Measurements from ENCODE around the gene ZNF335. TPM values are rescaled to one million over a fixed set of nuclear protein-coding genes. Genes with fewer than 3 reads are reported as not detected.
A peak's percentile ranks its signal among the peaks of the same experiment; 100 is the strongest.

Gene ZNF335
- total and polyA plus RNA-seq, 2 of the 13 experiments (the other 11 are each of a cell fraction or from before 2014, with no cell fraction given): 9.7 to 13.7 TPM

DNA sequence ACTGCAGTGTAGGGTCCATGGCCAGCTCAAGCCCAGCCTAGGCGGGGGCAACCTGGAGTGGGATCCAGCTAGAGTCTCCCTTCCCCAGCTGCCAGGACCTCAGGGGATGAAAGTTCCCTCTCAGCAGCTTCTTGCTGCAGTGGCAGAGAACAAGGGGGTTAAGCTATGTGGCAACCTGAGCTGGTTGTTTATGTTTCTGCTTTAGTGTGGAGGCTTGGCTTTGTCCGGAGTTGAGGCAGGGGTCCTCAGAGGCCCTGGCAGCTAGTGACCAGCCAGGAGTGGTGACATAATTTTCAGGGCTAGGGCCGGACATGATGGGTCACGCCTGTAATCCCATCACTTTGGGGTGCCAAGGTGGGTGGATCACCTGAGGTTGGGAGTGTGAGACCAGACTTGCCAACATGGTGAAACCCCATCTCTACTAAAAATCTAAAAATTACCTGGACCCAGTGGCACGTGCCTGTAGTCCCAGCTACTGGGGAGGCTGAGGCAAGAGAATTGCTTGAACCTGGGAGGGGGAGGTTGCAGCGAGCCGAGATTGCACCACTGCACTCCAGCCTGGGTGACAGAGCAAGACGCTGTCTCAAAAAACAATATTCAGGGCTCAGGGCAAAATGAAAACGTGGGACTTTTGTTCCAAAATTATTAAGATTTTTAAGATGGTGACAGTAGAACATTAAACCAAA, 46.0 kb downstream of the ZNF335 start (continued):
- no peak for TF ChIP-seq JARID2 (CRISPR knock-in tag; IDR thresholded peaks at IDR 0.05; ENCODE audit: insufficient replicate concordance)
- no peak for TF ChIP-seq MTF1 (CRISPR knock-in tag; IDR thresholded peaks at IDR 0.05)
- peak; percentile 42; the same call in 1 of the 2 replicates for TF ChIP-seq ZNF350 (CRISPR knock-in tag; IDR thresholded peaks at IDR 0.05; ENCODE audit: borderline replicate concordance, low read depth)
- no peak for TF ChIP-seq SMAD9 (CRISPR knock-in tag; IDR thresholded peaks at IDR 0.05)
- TF ChIP-seq NFAT5 (CRISPR knock-in tag; IDR thresholded peaks at IDR 0.05): 0 out of 2 replicates have a peak, but pooled peaks have one; percentile 27
- TF ChIP-seq CREM (IDR thresholded peaks at IDR 0.05): no peak
- no peak for TF ChIP-seq CREM (CRISPR knock-in tag; IDR thresholded peaks at IDR 0.05)
- no peak for TF ChIP-seq ZNF260 (CRISPR knock-in tag; IDR thresholded peaks at IDR 0.05; ENCODE audit: borderline replicate concordance, low read depth)
- no peak for TF ChIP-seq KMT2A (CRISPR knock-in tag; IDR thresholded peaks at IDR 0.05)
- TF ChIP-seq HMG20A (CRISPR knock-in tag; IDR thresholded peaks at IDR 0.05; ENCODE audit: borderline replicate concordance): no peak
- TF ChIP-seq ZNF143 (CRISPR knock-in tag; IDR thresholded peaks at IDR 0.05): no peak
- no peak for TF ChIP-seq ZNF446 (CRISPR knock-in tag; IDR thresholded peaks at IDR 0.05)
- no peak for TF ChIP-seq ZBTB39 (CRISPR knock-in tag; IDR thresholded peaks at IDR 0.05)
- TF ChIP-seq ARNTL (CRISPR knock-in tag; IDR thresholded peaks at IDR 0.05): 0 out of 2 replicates have a peak, but pooled peaks have one; percentile 6
- no peak for TF ChIP-seq ASH2L (IDR thresholded peaks at IDR 0.05; ENCODE audit: insufficient read length, low read depth, low read length)

Data from HepG2 (cell line).